GM18499 (cell line): Measurements from ENCODE around the gene GAL.

ENCODE experiments used
- ATAC-seq: cut with Tn5 transposase; IDR thresholded peaks from one replicate; pipeline ENCODE4 v1.9.1; 2021; ENCODE audit warnings: moderate number of reproducible peaks; ENCODE audit not compliant: insufficient read depth, unreplicated experiment

The GAL gene

DNA sequence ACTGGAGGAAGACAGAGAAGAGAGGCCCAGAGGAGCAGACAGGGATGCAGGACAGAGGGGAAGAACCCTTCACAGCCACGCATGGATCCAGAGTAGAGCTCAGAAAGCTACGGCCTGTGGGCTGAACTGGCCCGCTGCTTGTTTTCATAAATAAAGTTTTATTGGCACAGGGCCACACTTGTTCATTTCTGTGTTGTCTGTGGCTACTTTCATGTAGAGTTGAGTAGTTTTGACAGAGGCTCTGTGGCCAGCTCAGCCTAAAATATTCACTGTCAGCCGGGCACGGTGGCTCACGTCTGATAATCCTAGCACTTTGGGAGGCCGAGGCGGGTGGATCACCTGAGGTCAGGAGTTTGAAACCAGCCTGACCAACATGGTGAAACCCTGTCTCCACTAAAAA lies 26.2 kb upstream of the GAL start:
- no peak for ATAC-seq

- ATAC-seq = no peak
Measured at GRCh38 chr11:68658661-68659060, 25.7 kb upstream of the GAL start.

DNA sequence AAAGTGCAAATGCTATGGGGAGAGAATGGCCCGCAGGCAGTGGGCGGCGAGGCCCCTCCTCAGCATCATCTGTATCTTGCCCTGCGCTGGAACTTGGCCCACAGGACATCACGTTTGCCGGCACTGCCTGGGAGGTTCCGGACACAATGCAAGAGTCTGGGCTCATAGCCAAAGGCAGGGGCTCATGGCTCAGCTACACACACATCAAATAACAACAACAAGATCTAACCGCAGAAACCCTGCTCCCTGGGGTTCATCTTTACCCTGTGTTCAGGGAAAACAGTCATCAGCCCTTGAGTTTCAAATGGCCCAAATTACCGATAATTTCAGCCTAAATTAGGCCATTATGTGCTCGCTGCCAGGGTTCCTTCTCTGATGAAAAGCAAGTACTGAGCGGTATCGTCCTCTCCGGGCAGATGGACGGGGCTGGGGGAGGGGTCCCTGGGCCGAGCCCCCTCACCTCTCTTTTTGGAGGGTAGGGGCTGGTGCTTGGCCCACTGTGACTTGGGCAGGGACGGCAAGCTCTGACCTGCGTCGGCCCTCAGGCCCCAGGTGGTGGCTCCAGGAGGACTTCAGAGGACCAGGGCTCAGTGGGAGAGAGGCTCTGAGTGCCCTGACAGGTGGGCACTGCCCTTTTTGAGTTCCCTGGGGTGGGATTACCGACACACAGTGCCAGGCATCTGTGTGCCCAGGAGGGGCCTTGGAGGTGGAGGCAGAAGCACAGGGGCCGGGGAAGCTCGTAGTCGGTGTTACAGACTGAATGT lies 25.0 kb upstream of the GAL start:
- ATAC-seq = no peak

GRCh38 chr11:68660066-68660810 lies 24.1 kb upstream of the GAL start:
- no peak for ATAC-seq

- no peak for ATAC-seq
Measured at GRCh38 chr11:68661014-68661413, 23.3 kb upstream of the GAL start.

- no peak for ATAC-seq
Measured at GRCh38 chr11:68661697-68662603, 22.4 kb upstream of the GAL start.

DNA sequence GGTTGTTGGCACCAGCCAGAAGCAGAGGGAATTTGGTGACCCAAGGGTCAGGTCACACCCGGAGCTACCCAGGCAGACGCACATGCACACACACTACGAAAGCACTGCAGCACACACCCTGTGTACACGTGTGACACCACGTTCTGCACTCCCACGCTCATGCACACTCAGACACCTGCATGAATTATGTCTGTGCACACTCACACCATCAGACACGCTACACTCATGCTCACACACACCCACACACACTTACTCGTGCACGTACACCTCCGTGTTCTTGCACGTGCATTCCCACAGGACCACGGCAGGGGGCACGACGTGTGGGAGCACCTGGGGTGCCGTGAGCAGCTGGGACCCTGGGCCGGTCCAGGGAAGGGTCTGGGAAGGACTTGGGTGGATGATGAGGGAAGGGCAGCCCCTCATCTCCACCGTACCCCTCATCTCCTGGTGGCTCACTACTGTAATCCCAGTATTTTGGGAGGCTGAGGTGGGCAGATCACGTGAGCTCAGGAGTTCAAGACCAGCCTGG lies 20.8 kb upstream of the GAL start:
- ATAC-seq = no peak

DNA sequence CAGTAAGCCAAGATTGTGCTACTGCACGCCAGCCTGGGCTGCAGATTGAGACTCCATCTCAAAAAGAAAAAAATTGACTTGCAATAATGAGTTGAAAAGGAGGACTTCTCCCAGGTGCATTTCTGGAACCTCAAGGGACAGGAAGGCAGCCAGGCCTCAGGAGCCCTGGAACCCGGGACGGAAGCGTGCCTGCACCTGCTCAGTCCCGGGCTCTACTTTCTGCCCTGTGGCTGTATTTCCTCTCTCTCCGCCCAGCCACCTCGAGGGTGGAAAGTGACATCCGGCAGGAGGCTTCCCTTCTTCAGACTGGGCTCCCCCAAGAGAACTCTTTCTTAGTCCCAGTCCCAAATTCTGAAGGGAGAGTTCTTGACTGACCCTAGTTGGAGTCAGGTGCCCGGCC lies 20.2 kb upstream of the GAL start:
- ATAC-seq = no peak

DNA sequence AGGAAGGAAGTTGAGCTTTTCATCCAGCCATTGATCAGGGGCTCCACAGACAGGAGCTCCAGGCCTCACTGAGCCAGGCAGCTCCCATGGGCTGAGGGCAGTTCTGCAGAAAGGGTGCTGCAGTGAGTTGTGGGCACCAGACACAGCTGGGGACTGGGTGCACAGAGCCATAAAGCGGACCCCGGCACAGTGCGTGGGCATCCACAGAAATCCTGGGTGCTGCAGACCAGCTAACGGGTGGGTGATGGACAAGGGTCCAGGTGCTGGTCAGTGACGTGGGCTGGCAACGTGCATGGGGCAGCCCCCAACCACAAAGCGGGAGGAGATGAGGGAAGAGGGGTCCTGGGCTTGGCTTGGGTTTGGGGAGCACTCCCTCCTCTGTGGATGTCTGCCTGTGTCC lies 19.4 kb upstream of the GAL start:
- no peak for ATAC-seq

- no peak for ATAC-seq
Measured at GRCh38 chr11:68665436-68665835, 18.9 kb upstream of the GAL start.

GRCh38 chr11:68666849-68667248 lies 17.5 kb upstream of the GAL start:
- no peak for ATAC-seq

DNA sequence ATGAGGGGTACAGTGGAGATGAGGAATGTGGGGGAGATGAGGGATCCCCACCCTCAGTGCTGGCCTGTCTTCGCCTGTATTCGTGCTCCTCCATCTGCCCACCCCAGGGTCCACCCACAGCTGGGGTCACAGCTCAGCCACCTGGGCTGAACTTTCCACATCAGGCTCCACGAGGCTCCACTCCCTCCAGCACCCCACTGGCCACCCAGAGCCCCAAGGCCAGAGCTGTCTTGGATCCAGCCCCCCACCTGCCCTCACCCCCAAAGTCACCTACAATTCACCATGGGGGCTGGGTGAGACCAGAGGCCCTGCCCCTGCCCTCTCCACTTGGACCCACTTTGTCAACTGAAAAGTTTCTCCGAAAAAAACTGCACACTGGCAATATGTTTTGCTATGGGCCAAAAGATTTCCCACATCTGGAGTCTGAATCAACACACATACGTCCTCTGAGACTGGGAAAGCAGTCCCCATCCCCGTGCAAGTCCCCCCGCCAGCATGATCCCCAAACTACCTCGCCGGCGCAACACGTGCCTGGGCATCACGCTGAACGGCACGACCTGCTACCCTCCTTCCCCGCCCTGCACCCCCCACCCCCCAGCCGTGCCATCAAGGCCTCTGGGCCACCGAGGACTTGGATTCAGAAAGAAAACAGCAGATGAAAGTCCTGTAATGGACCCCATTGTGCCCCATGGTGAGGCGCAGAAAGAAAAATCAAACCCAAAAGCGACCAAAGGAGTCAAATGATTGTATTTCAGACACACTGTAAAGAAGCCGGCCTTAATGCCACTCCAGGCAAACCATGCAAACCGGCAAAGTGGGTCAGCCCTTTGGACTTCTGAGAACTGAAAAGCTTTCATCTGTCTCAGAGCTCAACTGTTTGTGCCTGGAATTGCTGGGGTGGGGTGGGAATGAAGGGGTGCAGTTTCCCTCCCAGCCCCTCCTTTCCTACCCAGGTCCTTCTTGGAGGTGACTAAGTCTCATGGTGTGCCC lies 16.5 kb upstream of the GAL start:
- ATAC-seq = no peak

- ATAC-seq = no peak
Measured at GRCh38 chr11:68669301-68670090, 14.8 kb upstream of the GAL start.

- ATAC-seq = no peak
Measured at GRCh38 chr11:68670208-68670992, 13.9 kb upstream of the GAL start.

DNA sequence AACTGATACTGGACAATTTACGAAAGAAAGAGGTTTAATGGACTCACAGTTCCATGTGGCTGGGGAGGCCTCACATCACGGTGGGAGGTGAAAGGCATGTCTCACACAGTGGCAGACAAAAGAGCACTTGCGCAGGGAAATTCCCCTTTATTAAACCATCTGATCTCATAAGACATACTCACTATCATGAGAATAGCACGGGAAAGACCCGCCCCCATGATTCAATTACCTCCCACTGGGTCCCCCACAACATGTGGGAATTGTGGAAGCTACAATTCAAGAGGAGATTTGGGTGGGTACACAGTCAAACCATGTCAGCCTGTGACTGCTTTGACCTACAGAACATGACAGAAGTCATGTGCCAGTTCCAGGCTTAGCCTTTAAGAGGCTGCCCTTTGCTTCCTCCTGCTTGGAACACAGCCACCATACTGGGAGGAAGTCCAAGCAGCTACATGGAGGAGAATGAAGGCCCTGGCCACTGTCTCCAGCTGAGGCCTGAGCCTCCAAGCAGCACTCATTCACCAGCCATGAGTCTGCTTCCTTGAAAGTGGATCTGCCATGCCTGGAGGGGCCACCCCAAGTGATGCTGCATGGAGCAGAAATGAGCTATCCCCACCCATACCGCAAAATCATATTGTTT lies 10.9 kb upstream of the GAL start:
- ATAC-seq = no peak

DNA sequence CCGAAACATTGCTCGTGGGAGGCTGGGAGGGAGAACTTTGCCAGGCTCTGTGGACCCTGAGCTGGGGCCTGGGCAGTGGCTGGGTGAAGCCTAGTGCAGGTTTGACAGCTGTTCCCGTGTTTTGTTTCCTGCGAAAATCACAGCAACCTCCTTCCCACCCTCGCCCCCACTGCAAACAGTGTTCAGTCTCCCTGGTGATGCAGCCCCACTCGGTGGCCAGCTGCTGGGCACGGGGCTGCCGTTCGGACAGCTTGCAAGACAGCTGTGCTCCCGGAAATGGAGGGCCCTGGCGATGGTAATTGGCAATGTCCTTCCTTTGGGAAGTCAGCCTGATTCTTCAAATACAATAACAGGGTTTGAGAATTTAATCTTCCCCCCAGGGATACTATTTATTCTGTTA lies 10.4 kb upstream of the GAL start:
- no peak for ATAC-seq

GRCh38 chr11:68674461-68674860 lies 9.9 kb upstream of the GAL start:
- no peak for ATAC-seq

DNA sequence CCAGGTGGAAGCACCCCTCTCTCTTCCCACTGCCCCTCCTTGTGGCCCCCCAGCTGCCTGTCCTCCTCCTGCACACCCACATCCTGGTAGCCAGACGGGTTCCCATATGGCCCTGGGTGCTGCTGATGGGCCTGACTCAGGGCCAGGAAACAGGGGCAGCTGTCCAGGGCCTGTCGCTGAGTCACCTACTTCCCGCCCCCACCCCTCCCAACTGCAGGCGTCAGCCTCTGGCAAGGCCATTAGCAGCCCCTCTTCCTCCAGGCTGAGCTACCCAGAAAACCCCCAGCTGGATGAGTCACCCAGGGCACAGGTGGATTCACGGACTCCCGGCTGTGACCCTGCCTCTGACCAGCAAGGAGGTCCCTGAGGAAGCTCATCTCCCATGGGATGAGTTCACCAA lies 6.9 kb upstream of the GAL start:
- ATAC-seq = no peak
